ENCODE results near the gene EED. TPM values are rescaled to one million over a fixed set of nuclear protein-coding genes. Genes with fewer than 3 reads are reported as not detected.

Gene EED
- total RNA-seq, 1 experiment from 2014 or later: 25.2 TPM

DNA sequence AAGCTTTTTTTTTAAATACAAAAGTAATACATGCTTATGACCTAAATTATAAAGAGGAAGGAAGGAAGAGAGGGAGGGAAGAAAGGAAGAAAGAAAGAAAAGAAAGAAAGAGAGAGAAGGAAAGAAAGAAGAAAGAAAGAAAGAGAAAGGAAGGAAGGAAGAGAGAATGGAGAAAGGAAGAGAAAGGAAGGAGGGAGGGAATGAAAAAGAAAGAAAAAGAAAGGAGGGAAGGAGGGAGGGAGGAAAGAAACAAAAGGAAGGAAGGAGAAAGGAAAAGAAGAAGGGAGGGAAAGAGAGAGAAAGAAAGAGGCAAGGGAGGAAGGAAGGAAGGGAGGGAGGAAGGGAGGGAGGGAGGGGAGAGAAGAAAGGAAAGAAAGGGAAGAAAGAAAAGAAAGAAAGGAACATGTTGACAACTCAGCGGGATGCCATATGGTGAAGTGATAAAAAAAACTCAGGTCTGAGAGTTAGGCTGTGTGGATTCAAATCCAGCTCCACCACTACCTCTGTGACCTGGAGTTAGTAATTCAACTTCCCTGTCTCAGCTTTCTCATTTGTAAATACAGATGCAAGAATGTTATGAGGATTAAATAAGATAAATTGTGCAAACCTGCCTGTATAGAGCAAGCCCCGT is 9.6 kb upstream of the EED start:
- Histone ChIP-seq H3K9me2 (ENCODE audit: insufficient read depth) (no peaks in the 10 kb centered on the region), H3K4me1 (ENCODE audit: control insufficient read depth in 1 of 2, insufficient read depth in 2 of 2, low read length in 2 of 2) (peaks cover 5 to 12% of the 10 kb centered on the region in 2 experiments), H3K79me2 (ENCODE audit: insufficient read depth, low read length) (no peaks in the 10 kb centered on the region), H3K4me2 (ENCODE audit: low read length) (no peak overlapping the region), H3K9me3 (ENCODE audit: control insufficient read depth in 1 of 2, insufficient read depth in 1 of 2, low read depth in 1 of 2, low read length in 2 of 2) (no peaks in the 10 kb centered on the region), H3K27ac (ENCODE audit: low read depth, low read length) (no peak overlapping the region), H3K27me3 (ENCODE audit: insufficient read depth, low read length) (no peaks in the 10 kb centered on the region), H2AFZ (ENCODE audit: low read depth, low read length, poor library complexity, severe bottlenecking) (no peak overlapping the region), H4K20me1 (ENCODE audit: insufficient read depth) (no peaks in the 10 kb centered on the region), H3K36me3 (ENCODE audit: control insufficient read depth in 1 of 2, insufficient read depth in 2 of 2, low read length in 2 of 2) (no peaks in the 10 kb centered on the region), H3K4me3 (replicated peaks in 1 of 2; ENCODE audit: low read depth in 1 of 2, low read length in 2 of 2) (no peak overlapping the region), H3K9ac (ENCODE audit: low read length) (no peak overlapping the region)
- BruUV-seq (replicated peaks): no TSS peak
- no peak for DNase-seq (ENCODE audit: low read depth, low spot score)
- ChIA-PET POLR2A (no interaction called here), RAD21 (ENCODE audit: low non-redundant PET in 1 of 2, low total read pairs in 2 of 2, uncharacterized antibody in 2 of 2, unreplicated experiment in 2 of 2) (no interaction called here), CTCF (no interaction called here)
- ATAC-seq: no peak
- TF ChIP-seq EZH2phosphoT487 (IDR thresholded peaks at IDR 0.05; ENCODE audit: borderline replicate concordance) (no peak), CEBPB (IDR thresholded peaks at IDR 0.05; ENCODE audit: low read depth) (no peak), POLR2A (IDR thresholded peaks at IDR 0.05; ENCODE audit: borderline replicate concordance, extremely low read depth, insufficient read depth, insufficient read length) (no peak), EGR1 (IDR thresholded peaks at IDR 0.05; ENCODE audit: low read depth) (no peak), FOSL1 (IDR thresholded peaks at IDR 0.05; ENCODE audit: low read depth) (no peak), ELF1 (IDR thresholded peaks at IDR 0.05; ENCODE audit: borderline replicate concordance, low read depth) (no peak), TCF7L2 (IDR thresholded peaks at IDR 0.05; ENCODE audit: borderline replicate concordance, extremely low read depth, insufficient read depth, insufficient read length) (no peak), SRF (IDR thresholded peaks at IDR 0.05; ENCODE audit: low read depth) (no peak), JUND (IDR thresholded peaks at IDR 0.05) (no peak), YY1 (IDR thresholded peaks at IDR 0.05; ENCODE audit: extremely low read depth, insufficient replicate concordance, low read depth, low read length) (no peak)
- TF ChIP-seq, protein P1, sequence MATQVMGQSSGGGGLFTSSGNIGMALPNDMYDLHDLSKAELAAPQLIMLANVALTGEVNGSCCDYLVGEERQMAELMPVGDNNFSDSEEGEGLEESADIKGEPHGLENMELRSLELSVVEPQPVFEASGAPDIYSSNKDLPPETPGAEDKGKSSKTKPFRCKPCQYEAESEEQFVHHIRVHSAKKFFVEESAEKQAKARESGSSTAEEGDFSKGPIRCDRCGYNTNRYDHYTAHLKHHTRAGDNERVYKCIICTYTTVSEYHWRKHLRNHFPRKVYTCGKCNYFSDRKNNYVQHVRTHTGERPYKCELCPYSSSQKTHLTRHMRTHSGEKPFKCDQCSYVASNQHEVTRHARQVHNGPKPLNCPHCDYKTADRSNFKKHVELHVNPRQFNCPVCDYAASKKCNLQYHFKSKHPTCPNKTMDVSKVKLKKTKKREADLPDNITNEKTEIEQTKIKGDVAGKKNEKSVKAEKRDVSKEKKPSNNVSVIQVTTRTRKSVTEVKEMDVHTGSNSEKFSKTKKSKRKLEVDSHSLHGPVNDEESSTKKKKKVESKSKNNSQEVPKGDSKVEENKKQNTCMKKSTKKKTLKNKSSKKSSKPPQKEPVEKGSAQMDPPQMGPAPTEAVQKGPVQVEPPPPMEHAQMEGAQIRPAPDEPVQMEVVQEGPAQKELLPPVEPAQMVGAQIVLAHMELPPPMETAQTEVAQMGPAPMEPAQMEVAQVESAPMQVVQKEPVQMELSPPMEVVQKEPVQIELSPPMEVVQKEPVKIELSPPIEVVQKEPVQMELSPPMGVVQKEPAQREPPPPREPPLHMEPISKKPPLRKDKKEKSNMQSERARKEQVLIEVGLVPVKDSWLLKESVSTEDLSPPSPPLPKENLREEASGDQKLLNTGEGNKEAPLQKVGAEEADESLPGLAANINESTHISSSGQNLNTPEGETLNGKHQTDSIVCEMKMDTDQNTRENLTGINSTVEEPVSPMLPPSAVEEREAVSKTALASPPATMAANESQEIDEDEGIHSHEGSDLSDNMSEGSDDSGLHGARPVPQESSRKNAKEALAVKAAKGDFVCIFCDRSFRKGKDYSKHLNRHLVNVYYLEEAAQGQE (IDR thresholded peaks at IDR 0.05; ENCODE audit: low read depth): no peak
- intact Hi-C loops (cut with micrococcal nuclease): no loop called here

Measured in HCT116 (cell line).